Right cardiac atrium (tissue), 5 donors: ENCODE results near the gene ZMIZ2. TPM values are rescaled to one million over a fixed set of nuclear protein-coding genes. Genes with fewer than 3 reads are reported as not detected.
"Not testable (repeated sequence)": the region's sequence is repeated elsewhere in the genome, so short reads cannot be mapped to it uniquely, and the experiment has no call there.

Experiments
- ATAC-seq, 2 donors: fragments of 200-7000 bp; cut with Tn5 transposase; one replicate each; pipeline versions ENCODE4 v1.8.0 to v1.9.1; 2020; ENCODE audit warnings: moderate library complexity in 2 of 2, mild to moderate bottlenecking in 1 of 2
- DNase-seq, 3 donors: peaks; one replicate each; pipeline ENCODE4 v3.0.0-alpha.2; 2020
- H3K27ac ChIP-seq: one replicate; pipeline ENCODE4 v1.5.1; 2013; ENCODE audit warnings: mild to moderate bottlenecking, low read length, control low read depth, moderate library complexity
- H3K27me3 ChIP-seq: one replicate; pipeline ENCODE4 v1.6.1; 2013; ENCODE audit not compliant: control insufficient read depth, insufficient read depth
- H3K4me1 ChIP-seq: one replicate; pipeline ENCODE4 v1.6.1; 2013; ENCODE audit warnings: low read length; ENCODE audit not compliant: control insufficient read depth, insufficient read depth
- H3K4me3 ChIP-seq: one replicate; pipeline ENCODE4 v1.5.1; 2013; ENCODE audit warnings: low read length, control low read depth
- H3K9me3 ChIP-seq: one replicate; pipeline ENCODE4 v1.6.1; 2013; ENCODE audit warnings: low read length; ENCODE audit not compliant: control insufficient read depth
- WGBS: extraction: QIAGEN DNeasy Blood & Tissue Kit; methylation state at CpG from one replicate; pipeline ENCODE4 v1.1.7; 2013; 5-methylcytosine and 5-hydroxymethylcytosine counted together
- intact Hi-C, 4 donors: fragments of 100-400 bp; cut with DNase I; formaldehyde crosslinking; loops; one replicate each; pipeline versions ENCODE4 v1.11.0 to v1.14.0; 2022 to 2023
- polyA plus RNA-seq: library from polyadenylated mRNA; stranded (reverse); fragments of 200-250 nt; gene quantifications from one replicate; pipeline ENCODE4 v1.2.3, GENCODE V29; 2013
- total RNA-seq, 4 donors: library from RNA; stranded (reverse); fragmentation: NEBNext Ultra II Directional; extraction: Animal tissue kit (Norgen Biotek cat#: 25700); gene quantifications; one replicate each; pipeline ENCODE4 v1.2.1, GENCODE V29; 2021
- donor health status: healthy with polysubstance abuse.
- donor health status: DM: no; HTN: yes; CAD: no.
- donor health status: DM: no; HTN: no; CAD: no.
- donor health status: DM: no; HTN: yes; CAD: no; lungs with severe emphysema.
- donor health status: DM: yes; HTN: yes; CAD: no.

ZMIZ2 gene
- total and polyA plus RNA-seq, 5 donors, result 36.3 to 61.6 (median 49.0) TPM

DNA sequence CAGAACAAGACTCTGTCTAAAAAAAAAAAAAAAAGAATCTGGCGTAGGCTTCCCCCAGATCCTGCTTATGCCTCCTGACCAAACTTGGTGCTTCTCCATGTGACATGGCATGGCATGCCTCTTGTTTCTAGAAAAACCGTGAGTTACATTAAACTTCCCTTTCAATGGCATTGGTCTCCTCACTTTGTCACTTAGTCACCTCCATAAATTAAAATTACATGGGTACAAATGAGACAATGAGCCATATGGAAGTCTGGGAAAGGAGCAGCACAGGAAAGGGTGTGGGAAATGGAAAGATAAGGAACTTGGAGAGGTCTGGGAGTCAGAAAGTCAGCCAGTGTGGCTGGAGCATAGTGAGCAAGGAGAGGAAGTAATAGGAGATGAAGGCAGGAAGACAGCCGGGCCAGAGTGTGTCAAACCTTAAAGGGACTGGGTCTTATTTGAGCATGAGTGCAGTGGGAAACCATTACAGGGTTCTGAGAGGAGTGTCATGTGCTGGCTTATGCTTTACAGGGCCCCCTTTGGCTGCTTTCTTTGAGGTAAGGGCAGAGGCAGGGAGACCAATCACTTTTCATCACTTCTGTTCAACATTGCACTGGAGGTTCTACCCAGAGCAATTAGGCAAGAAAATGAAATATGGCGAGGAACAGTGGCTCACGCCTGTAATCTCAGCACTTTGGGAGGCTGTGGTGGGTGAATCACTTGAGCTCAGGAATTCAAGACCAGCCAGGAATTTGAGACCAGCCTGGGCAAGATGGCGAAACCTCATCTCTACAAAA, 21.3 kb upstream of the ZMIZ2 start:
- Histone ChIP-seq H3K4me1 (peaks cover 2% of the 10 kb centered on the region), H3K4me3 (no peak overlapping the region), H3K27ac (no peak overlapping the region), H3K27me3 (no peaks in the 10 kb centered on the region), H3K9me3 (no peaks in the 10 kb centered on the region)
- DNase-seq (peak; percentile 47 to 67 (median 65)), ATAC-seq (peak; percentile 89 to 96)
- WGBS, result 52% methylated on average over 6 of the region's 6 CpGs
- intact Hi-C loops, result no loop called here

DNA sequence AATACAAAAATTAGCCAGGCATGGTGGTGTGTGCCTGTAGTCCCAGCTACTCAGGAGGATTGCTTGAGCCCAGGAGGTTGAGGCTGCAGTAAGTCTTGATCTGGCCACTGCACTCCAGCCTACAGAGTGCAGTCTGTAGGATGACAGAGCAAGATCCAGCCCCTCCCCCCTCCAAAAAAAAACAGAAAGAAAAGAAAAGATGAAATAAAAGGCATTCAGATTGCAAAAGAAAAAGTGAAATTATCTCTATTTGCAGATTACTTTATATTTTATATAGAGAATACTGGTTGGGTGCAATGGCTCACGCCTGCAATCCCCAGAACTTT, 20.7 kb upstream of the ZMIZ2 start:
- Histone ChIP-seq H3K4me3 (no peak overlapping the region), H3K4me1 (peaks cover 2% of the 10 kb centered on the region), H3K9me3 (no peaks in the 10 kb centered on the region), H3K27ac (no peak overlapping the region), H3K27me3 (no peaks in the 10 kb centered on the region)
- ATAC-seq (no peak), DNase-seq (no peak)
- 98% methylated on average over 1 of the region's 1 CpG for WGBS
- intact Hi-C loops, result no loop called here

DNA sequence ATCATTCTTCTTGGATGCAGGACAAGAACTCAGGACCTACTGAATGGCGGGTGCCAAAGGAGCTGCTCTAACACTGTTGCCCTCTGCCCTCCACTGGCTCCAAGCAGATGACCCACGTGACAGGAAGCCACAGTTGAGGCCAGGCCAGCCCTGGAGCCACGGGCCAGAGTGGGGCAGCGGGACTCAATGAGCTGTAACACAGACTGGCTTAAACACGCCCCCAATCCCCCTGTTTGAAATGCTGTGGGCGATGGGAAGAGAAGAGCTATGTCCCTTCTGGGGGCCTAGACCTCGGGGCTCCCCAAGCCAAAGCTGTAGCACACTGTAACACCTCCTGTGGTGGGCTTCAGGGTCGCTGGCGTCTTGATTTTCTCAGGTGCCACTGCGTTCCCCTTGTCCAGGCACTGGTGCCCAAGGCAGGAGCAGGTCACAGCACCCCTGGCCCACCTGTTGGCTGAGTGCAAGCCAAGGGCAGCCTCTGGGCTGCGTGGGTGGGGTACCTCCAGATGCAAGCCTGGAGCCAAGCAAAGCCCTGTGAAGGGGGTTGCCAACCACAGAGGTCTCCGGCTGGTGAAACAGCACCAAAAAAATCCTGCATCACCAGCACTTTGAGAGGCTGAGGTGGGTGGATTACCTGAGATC, 18.6 kb upstream of the ZMIZ2 start:
- 74% methylated on average over 12 of the region's 12 CpGs for WGBS
- H3K27me3 ChIP-seq, result no peaks in the 10 kb centered on the region
- H3K27ac ChIP-seq, result no peak overlapping the region
- ATAC-seq (peak; percentile 46 to 67), DNase-seq (peak in 1 of 3 donors; percentile 67)
- H3K9me3 ChIP-seq, result no peaks in the 10 kb centered on the region
- H3K4me3 ChIP-seq, result no peak overlapping the region
- peaks cover 2% of the 10 kb centered on the region for H3K4me1 ChIP-seq
- intact Hi-C loops, result no loop called here

DNA sequence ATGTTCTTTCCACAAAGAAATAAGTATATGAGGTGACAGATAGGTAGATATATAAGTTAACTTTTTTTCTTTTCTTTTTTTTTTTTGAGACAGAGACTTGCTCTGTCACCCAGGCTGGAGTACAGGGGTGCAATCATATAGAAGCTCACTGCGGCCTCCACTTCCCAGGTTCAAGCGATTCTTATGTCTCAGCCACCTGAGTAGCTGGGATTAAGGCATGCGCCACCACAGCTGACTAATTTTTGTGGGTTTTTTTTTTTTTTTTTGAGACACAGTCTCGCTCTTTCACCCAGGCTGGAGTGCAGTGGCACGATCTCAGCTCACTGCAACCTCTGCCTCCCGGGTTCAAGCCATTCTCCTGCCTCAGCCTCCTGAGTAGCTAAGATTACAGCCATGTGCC, 15.7 kb upstream of the ZMIZ2 start:
- H3K27ac ChIP-seq, ATAC-seq, DNase-seq, H3K27me3 ChIP-seq, H3K4me1 ChIP-seq, H3K4me3 ChIP-seq, intact Hi-C loops, H3K9me3 ChIP-seq: not testable (repeated sequence)
- WGBS, result 93% methylated on average over 6 of the region's 6 CpGs

DNA sequence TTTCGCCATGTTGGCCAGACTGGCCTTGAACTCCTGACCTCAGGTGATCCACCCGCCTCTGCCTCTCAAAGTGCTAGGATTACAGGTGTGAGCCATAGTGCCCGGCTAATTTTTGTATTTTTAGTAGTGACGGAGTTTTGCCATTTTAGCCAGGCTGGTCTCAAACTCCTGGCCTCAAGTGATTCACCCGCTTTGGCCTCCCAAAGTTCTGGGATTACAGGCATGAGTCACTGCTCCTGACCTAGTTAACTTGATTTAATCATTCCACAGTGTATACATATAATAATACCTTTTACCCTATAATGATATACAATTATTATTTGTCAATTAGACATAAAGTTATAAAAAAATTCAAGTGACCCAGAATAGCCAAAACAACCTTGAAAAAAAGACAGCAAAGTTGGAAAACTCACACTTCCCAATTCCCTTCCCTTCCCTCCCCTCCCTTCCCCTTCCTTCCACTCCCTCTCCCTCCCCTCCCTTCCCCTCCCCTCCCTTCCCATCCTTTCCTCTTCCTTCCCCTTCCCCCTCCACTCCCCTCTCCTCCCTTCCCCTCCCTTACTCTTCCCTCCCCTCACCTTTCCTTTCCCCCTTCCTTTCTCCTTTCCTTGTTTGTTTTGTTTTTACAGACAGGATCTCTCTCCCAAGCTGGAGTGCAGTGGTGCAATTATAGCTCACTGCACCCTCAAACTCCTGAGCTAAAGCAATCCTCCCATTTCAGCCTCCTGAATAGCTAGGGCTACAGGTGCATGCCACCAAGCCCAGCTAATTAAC, 14.8 kb upstream of the ZMIZ2 start:
- no peaks in the 10 kb centered on the region for H3K4me1 ChIP-seq
- H3K27ac ChIP-seq, result no peak overlapping the region
- H3K27me3 ChIP-seq, result no peaks in the 10 kb centered on the region
- DNase-seq (no peak), ATAC-seq (no peak)
- no peak overlapping the region for H3K4me3 ChIP-seq
- 76% methylated on average over 5 of the region's 5 CpGs for WGBS
- no peaks in the 10 kb centered on the region for H3K9me3 ChIP-seq
- intact Hi-C loops, result no loop called here

DNA sequence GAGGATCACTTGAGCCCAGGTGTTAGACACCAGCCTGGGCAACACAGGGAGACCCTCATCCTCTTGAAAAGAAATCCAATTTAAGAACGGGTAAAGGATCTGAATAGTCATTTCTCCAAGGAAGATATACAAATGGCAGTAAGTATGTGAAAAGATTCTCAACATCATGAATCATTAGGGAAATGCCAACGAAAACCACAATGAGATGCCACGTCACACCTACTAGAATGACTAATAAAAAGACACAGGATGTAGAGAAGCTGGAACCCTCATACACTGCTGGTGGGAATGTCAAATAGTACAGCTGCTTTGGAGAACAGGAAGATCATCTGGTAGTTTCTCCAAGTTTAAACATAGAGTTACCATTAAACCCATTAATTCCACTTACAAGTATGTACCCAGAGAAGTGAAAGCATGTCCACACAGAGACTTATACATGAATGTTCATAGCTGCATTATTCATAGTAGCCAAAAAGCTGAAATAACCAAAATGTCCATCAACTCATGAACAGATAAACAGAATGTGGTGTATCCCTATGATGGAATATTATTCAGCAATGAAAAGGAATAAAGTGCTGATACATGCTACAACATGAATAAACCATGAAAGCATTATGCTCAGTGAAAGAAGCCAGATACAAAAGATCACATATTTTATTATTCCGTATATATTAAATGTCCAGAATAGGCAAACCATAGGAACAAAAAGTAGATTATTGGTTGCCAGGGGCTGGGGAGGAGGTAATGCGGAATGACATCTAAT, 13.1 kb upstream of the ZMIZ2 start:
- no peak for ATAC-seq
- H3K27me3 ChIP-seq, result no peaks in the 10 kb centered on the region
- no peaks in the 10 kb centered on the region for H3K4me1 ChIP-seq
- no peak overlapping the region for H3K4me3 ChIP-seq
- no peak overlapping the region for H3K27ac ChIP-seq
- intact Hi-C loops, result no loop called here
- no peak for DNase-seq
- WGBS, result 85% methylated on average over 5 of the region's 5 CpGs
- no peaks in the 10 kb centered on the region for H3K9me3 ChIP-seq

DNA sequence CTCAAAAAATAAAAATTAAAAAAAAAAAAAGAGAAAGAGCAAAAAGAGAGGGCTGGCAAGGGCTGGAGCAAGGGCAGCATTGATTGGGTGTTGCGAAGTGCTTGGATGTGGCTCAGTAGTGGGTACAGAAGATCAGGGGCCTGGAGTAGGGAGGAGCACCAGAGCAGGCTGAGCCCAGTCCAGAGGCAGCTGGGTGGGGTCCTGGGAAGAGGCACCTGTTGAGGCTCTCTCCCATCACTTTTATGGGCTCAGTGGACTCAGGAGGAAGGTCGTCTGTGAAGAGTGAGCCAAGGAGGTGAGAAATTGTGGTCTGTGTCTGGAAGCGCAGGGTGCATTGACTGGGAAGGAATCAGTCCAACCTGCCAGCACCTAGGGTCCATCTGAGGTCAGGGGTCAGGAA, 11.8 kb upstream of the ZMIZ2 start:
- intact Hi-C loops, result no loop called here
- no peaks in the 10 kb centered on the region for H3K27me3 ChIP-seq
- WGBS, result 78% methylated on average over 3 of the region's 3 CpGs

DNA sequence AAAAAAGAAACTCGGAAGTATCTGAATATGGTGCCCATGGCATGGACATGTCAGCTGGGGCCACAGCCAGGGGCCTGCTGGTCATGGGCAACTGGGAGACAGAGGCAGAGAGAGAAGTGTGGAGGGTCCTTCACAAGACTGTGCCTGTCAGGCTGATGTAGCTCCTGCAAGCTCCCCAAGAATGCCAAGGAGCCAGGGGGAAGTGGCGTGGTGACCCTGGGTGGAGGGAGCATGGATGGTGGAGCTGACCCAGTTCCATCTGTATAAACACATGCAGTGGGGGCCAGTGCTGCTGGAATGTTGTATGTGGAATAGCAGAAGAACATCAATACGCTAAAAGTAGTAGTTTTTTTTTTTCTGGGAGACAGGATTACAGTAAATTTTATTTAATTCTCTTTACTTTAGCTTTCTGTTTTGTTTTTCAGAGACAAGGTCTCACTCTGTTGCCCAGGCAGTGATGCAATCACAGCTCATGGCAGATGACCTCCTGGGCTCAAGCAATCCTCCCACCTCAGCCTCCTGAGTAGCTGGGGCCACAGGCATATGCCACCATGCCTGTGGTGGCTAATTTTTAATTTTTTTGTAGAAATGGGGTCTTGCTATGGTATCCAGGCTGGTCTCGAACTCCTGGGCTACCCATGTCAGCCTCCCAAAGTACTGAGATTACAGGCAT, 10.5 kb upstream of the ZMIZ2 start:
- H3K27me3 ChIP-seq, result no peaks in the 10 kb centered on the region
- no peaks in the 10 kb centered on the region for H3K9me3 ChIP-seq
- no peaks in the 10 kb centered on the region for H3K4me1 ChIP-seq
- WGBS, result 87% methylated on average over 4 of the region's 4 CpGs
- ATAC-seq, result no peak
- no peak overlapping the region for H3K4me3 ChIP-seq
- no peak for DNase-seq
- no peak overlapping the region for H3K27ac ChIP-seq
- intact Hi-C loops, result no loop called here

More for the DNA sequence above, 11.8 kb upstream of the ZMIZ2 start:
- Histone ChIP-seq H3K9me3 (no peaks in the 10 kb centered on the region), H3K27ac (no peak overlapping the region), H3K4me1 (no peaks in the 10 kb centered on the region), H3K4me3 (no peak overlapping the region)
- no peak for ATAC-seq
- DNase-seq, result no peak

DNA sequence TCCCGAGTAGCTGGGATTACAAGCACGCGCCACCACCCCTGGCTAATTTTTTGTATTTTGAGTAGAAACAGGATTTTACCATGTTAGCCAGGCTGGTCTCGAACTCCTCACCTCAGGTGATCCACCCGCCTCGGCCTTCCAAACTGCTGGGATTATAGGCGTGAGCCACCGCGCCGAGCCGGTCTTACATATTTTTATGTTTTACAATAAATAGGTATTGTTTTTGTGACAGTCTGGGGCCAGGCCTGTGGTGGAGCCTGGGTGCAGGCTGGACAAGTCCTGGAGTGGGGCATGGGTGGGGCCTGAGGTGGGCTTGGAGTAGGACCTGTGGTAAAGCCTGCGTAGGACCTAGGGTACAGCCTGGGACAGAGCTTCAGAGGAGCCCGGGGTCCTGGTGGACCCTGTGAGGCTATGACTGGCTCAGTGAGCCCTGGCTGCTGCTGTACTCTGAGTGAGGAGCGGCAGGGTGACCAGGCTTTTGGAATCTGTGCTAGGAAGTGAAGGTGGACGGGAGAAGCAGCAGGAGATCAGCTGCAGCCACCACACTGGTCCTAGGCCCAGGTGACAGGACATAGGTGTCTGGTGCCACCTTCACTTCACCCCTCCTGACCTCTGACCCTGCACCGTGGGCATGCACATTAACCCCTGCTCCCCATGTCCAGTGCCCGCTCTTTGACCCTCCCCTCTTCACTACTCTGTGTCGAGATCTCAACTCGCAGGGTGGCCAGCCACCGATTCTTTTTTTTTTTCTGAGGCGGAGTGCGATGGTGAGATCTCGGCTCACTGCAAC, 9.6 kb upstream of the ZMIZ2 start:
- H3K4me1 ChIP-seq, result no peaks in the 10 kb centered on the region
- 92% methylated on average over 23 of the region's 23 CpGs for WGBS
- no peaks in the 10 kb centered on the region for H3K9me3 ChIP-seq
- ATAC-seq (peak; percentile 23 to 24), DNase-seq (no peak)
- intact Hi-C loops, result no loop called here
- no peak overlapping the region for H3K27ac ChIP-seq
- no peak overlapping the region for H3K4me3 ChIP-seq
- no peaks in the 10 kb centered on the region for H3K27me3 ChIP-seq

DNA sequence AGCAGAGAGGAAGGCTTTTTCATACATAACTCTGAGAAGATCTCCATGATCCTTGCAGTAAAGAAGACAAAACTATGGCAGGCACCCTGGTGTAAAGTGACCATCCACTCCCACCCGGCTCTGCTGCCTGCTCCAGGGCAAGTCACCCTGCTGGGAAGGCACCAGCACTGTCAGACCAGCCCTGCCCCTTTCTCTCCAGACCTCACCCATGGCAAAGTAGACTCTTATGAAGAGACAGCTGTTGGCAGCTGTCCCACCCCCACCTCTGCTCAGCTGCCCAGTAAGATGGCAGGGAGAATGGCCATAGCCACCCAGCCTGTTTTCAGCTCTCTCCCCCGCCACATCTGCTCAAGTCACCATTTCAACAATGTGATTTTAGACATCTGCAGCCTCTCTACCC, 8.6 kb upstream of the ZMIZ2 start:
- H3K4me1 ChIP-seq, result no peaks in the 10 kb centered on the region
- H3K27ac ChIP-seq, result no peak overlapping the region
- intact Hi-C loops, result no loop called here
- H3K27me3 ChIP-seq, result no peaks in the 10 kb centered on the region
- WGBS, result 94% methylated on average over 2 of the region's 2 CpGs
- no peak overlapping the region for H3K4me3 ChIP-seq
- no peak for DNase-seq
- H3K9me3 ChIP-seq, result no peaks in the 10 kb centered on the region
- ATAC-seq, result no peak
